GM18505 (cell line): Measurements from ENCODE around the gene NTRK1.

Experiments
- ATAC-seq: cut with Tn5 transposase; IDR thresholded peaks from one replicate; pipeline ENCODE4 v1.9.1; 2021; ENCODE audit not compliant: unreplicated experiment
- POLR2A ChIP-seq: IDR thresholded peaks from 4 replicates; pipeline ENCODE4 v1.6.1; 2011; ENCODE audit warnings: borderline replicate concordance; ENCODE audit not compliant: insufficient read depth, insufficient read length; ENCODE audit errors: extremely low read depth

NTRK1 gene

DNA sequence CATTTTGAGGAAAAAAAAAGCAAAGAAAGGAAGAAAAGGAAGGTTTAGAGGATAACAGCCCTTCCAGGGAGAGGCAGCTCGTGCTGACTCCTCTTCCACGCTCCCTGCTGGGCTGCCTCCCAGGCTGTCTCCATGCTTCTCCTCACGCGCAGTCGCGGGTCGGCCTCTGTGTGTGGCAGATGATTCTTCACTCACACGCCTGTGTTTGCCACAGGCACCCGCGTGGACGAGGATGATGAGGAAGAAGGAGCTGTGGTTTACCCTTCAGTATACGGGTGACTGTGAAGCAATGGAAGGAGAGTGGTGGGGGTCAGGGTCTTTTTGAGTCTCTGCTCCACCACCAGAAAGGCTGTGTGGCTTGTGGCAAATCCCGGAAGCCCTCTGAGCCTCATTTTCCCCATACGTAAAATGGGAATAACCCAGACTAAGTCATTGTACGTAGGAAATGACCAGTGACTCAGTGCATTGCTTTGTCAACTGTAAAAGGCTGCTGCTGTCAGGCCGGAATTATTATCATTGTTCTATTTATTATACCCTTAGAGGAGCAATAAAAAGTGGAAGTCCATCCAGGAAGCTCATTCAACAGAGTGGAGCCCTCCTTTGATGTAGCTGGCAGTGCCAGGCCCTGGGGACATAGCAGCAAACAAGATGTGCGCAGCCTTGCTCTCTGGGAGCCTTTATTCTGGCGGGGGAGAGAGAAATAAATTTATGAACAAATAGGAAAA, 32.1 kb upstream of the NTRK1 start:
- no peak for ATAC-seq
- no peak for TF ChIP-seq POLR2A

- no peak for ATAC-seq
- TF ChIP-seq POLR2A = no peak
These were observed 28.2 kb upstream of the NTRK1 start for GRCh38 chr1:156832434-156832833.

DNA sequence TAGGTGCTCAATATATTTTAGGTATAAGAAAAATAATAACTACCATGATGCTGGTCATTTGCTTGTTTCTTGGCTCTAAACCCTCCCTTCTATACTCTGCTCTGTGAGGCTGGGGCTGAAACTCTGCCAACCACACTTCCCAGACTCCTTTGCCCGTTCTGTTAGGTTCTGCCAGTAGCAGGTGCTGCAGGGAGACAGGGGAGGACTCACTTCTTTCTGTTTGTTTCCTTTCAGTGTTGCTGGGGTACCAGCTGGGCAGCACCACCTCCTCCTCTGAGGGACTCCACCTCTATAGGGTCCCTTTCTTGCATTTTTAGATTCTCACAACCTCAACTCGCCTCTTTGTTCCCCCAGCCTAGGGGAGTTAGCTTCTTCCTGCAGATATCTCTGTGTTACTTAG, 27.1 kb upstream of the NTRK1 start:
- no peak for TF ChIP-seq POLR2A
- ATAC-seq = no peak

DNA sequence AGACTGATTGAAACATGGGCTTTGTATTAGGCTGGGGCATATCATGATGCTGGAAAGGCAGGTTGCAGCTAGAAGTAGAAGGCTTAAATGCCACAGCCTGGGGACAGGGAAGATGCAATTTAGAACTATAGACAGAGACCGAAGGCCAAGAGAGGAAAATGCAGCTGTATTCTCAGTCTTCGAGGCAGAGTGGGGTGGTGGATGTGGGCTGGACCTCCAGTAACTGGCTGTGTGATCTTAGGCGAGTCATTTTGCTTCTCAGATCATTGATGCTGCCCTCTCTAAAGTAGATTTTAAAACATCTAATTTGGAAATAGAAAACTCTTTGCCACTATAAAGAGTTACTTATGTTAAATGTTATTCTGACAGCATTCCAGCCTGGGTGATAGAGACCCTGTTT, 26.3 kb upstream of the NTRK1 start:
- TF ChIP-seq POLR2A = no peak
- no peak for ATAC-seq

GRCh38 chr1:156836041-156836654, 24.5 kb upstream of the NTRK1 start:
- no peak for TF ChIP-seq POLR2A
- ATAC-seq = no peak

DNA sequence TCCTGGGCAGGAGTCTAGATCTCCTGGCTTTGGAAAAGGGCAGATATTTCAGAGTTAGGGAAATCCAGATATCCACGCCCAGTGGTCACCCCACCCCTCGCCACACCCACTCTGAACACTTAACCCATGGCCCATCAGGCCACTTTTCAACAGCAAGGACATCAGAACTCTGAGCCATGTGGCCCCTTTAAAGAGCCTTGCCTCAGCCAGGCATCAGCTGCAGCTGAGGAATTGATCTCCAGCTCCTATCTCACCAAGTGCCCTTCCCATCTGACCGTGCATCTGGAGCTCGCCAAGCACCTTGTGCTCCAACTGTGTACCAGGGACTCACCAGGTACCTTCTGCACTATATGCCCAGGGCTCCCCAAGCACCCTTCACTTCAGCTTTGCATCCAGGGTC, 23.8 kb upstream of the NTRK1 start:
- no peak for ATAC-seq
- TF ChIP-seq POLR2A = no peak

DNA sequence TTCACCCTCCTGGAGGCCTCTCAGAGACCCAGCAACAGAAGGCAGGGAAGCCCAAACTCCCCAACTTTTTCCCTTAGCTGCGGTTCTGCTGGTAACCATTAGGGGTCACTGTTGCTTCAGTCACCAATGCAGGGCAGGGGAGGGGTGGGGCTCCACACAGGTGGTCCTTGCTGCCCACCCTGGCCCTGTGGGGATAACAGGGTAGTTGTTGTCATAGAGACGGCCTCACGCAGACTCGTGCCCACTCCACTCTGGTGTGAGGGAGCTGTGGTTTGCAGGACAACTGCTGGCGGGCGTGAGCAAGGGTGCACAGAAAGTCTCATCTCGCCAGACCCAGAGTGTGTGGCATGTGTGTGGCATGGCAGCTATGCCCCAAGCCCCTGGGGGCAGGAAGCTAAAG, 21.7 kb upstream of the NTRK1 start:
- no peak for ATAC-seq
- TF ChIP-seq POLR2A = no peak

GRCh38 chr1:156839426-156840109, 21.1 kb upstream of the NTRK1 start:
- ATAC-seq = no peak
- TF ChIP-seq POLR2A = no peak

DNA sequence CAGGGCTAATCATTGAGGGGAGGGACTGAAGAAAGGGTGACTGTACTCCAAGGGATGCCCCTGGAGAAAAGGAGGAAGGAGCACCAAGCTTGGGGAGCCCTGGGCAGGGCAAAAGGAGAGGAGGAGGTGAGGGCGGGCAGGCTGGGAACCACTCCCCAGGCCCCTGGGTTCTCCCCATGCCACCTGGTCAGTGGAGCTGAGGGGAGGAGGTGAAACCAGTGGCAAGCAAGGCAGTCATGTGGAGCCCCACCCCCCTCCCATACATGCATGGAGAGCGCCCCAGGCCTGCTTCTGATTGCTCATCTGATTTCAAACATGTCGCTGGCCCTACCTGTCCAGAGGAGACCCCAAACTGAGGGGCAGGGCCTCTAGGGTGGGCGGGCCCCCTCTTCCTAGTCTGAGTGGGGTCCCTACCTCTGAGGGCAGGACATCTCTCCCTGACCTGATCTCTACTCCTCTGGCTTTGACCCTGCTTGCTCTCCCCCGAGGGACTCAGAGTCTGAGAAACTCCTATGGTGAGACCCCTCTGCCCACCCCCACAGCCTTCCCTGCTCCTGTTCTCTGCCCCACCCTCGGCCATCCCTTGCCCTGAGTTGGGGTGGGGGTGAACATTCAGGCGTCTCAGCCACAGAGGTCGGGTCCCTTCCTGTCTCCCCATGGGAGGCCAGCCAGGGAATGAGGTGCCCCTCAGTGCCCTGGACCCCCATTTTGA, 20.3 kb upstream of the NTRK1 start:
- no peak for ATAC-seq
- no peak for TF ChIP-seq POLR2A

DNA sequence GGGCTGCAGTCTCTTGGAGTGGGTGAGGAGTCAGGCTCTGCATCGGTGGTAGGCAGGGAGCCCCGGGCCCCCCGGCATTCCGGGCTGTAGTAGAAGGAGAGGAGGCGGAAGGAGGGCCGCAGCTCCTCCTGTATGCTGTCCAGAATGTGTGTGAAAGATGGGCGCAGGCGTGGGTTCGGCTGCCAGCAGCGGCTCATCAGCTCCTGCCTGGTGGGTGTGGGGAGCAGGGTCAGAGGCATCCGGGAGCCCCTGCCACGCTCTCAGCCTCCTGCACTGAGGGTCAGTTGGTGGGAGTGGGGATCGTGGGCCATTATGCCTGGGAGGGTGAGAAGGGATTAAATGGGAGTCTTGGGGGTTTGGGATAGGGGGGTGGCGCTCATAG, 19.8 kb upstream of the NTRK1 start:
- no peak for TF ChIP-seq POLR2A
- ATAC-seq = no peak

DNA sequence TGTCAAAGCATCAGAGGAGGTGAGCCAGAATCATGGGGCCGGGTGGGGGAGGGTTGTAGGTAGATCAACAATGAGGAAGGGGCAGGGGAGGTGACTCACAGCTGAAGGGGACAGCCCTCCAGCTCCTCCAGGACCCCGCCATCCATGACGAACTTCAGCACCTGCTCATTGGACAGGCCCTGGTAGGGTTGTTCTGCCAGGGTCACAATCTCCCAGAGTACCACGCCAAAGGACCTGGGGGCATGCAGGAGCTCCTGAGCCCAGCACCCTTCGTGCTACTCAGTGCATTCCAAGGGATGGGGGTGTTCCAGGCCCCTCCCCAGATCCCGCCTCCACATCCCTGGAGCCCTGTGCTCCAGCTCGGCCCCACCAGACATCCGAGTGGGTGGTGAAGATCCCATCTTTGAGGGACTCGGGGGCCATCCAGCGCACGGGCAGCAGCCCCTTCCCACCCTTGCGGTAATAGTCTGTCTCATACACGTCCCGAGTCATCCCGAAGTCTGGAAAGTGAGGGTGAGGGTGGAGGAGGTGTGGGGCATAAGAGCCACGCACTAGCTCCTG, 19.3 kb upstream of the NTRK1 start:
- no peak for ATAC-seq
- TF ChIP-seq POLR2A = no peak

- no peak for ATAC-seq
- no peak for TF ChIP-seq POLR2A
These were observed 17.9 kb upstream of the NTRK1 start for GRCh38 chr1:156842618-156843300.

- ATAC-seq = no peak
- no peak for TF ChIP-seq POLR2A
These were observed 16.6 kb upstream of the NTRK1 start for GRCh38 chr1:156844102-156844501.
